ENCODE data around the gene ZNF343.

The ZNF343 gene

GRCh38 chr20:2536560-2536986 is 27.9 kb upstream of the ZNF343 start, which contains the start of gene TMC2:
TSS of gene TMC2 (plus strand) at chr20:2536573. CDS start at chr20:2536622, 49 bp downstream.
- no peak within 1 kb of the TSS for H3K4me2 ChIP-seq (ENCODE audit: low read depth, low read length, poor library complexity, severe bottlenecking)
- H3K9me3 ChIP-seq (ENCODE audit: insufficient read depth, low read depth, low read length), result no peaks in the 10 kb centered on the region
- no peaks in the 10 kb centered on the region for H3F3A ChIP-seq (ENCODE audit: low read depth)
- H3K36me3 ChIP-seq (ENCODE audit: insufficient read depth, low read length), result no peaks in the 10 kb centered on the region
- no peaks in the 10 kb centered on the region for H4K20me1 ChIP-seq (ENCODE audit: insufficient read depth, low read length, poor library complexity, severe bottlenecking)
- no peak within 1 kb of the TSS for H2AFZ ChIP-seq (ENCODE audit: low read length)
- H3K9ac ChIP-seq (ENCODE audit: low read depth, low read length, poor library complexity, severe bottlenecking), result no peak within 1 kb of the TSS
- no peaks in the 10 kb centered on the region for H3K9me2 ChIP-seq (replicated peaks; ENCODE audit: low read depth, low read length)
- TF ChIP-seq CTCF (conservative IDR thresholded peaks at IDR 0.05; ENCODE audit: low read length) (no peak), EZH2phosphoT487 (IDR thresholded peaks at IDR 0.05; ENCODE audit: borderline replicate concordance) (no peak)
- H3K79me2 ChIP-seq (ENCODE audit: insufficient read depth, low read length), result no peaks in the 10 kb centered on the region
- no peak within 1 kb of the TSS for H3K4me3 ChIP-seq (ENCODE audit: low read length, poor library complexity, severe bottlenecking)
- H3K27me3 ChIP-seq (ENCODE audit: insufficient read depth, low read length, poor library complexity, severe bottlenecking), result no peaks in the 10 kb centered on the region
- no peaks in the 10 kb centered on the region for H3K4me1 ChIP-seq (ENCODE audit: insufficient read depth, low read length, poor library complexity, severe bottlenecking)

DNA sequence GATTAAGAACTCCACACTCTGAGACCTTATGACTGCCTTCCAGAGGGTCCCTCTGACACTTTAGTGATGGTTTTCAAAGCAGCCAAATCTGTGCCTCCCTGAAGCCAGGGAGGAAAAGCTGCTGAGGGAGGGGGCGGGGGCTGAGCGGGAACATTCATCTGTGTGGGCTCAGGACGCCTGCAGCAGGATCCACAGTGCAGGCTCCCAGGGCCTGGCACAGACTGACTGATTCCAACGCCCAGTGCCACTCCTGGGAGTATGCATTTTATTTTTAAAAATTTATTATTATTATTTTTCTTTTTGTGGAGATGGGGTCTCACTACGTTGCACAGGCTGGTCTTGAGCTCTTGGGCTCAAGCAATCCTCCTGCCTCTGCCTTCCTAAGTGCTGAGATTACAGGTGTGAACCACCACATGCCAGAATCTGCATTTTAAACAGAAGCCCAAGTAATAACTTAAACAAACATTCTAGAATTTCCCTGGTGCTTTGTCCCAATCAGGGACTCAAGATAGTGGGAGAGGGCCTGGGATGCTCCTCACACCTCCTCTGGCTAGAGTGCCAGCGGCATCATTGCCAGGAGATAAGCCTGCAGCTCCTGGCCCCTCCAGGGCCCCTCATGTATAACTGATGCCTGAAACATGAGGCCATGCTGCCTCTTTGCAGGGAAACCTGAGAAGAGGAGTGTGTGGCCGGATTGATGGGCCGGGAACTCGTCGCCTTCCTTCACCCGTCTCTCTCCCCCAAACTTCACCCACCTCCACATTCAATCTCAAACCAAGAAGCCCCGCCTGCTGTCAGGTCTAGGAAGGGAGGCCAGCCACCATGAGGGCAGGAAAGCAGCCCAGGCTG is 27.2 kb upstream of the ZNF343 start:
- Histone ChIP-seq H3K9ac (ENCODE audit: low read depth, low read length, poor library complexity, severe bottlenecking) (no peak overlapping the region), H3K36me3 (ENCODE audit: insufficient read depth, low read length) (no peaks in the 10 kb centered on the region), H3K4me2 (ENCODE audit: low read depth, low read length, poor library complexity, severe bottlenecking) (no peak overlapping the region), H2AFZ (ENCODE audit: low read length) (no peak overlapping the region), H3K4me3 (ENCODE audit: low read length, poor library complexity, severe bottlenecking) (no peak overlapping the region), H3F3A (ENCODE audit: low read depth) (no peaks in the 10 kb centered on the region), H3K79me2 (ENCODE audit: insufficient read depth, low read length) (no peaks in the 10 kb centered on the region), H3K27me3 (ENCODE audit: insufficient read depth, low read length, poor library complexity, severe bottlenecking) (no peaks in the 10 kb centered on the region), H4K20me1 (ENCODE audit: insufficient read depth, low read length, poor library complexity, severe bottlenecking) (no peaks in the 10 kb centered on the region), H3K4me1 (ENCODE audit: insufficient read depth, low read length, poor library complexity, severe bottlenecking) (no peaks in the 10 kb centered on the region), H3K9me2 (replicated peaks; ENCODE audit: low read depth, low read length) (no peaks in the 10 kb centered on the region), H3K9me3 (ENCODE audit: insufficient read depth, low read depth, low read length) (no peaks in the 10 kb centered on the region)
- TF ChIP-seq EZH2phosphoT487 (IDR thresholded peaks at IDR 0.05; ENCODE audit: borderline replicate concordance) (no peak), CTCF (conservative IDR thresholded peaks at IDR 0.05; ENCODE audit: low read length) (no peak)

DNA sequence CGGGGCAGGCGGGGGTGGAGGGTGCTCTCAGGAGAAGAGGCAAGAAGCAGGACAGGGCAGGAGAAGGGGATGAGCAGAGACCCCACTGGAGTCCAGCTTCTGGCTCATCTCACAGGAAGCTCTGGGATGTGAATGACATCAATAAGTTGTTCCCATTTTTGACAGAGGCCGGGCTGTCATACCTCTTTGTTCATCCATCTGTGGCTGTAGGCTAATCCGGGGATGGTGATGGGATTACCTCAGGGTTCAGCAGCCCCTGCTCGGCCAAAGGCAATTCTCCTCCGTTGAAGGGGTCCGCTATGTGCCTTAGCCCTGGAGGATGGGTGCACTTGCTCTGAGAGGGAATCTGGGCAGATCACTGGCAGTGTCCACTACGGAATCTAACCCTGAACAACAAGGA is 24.4 kb upstream of the ZNF343 start:
- no peaks in the 10 kb centered on the region for H3K9me3 ChIP-seq (ENCODE audit: insufficient read depth, low read depth, low read length)

More for the DNA sequence above, 24.4 kb upstream of the ZNF343 start:
- H2AFZ ChIP-seq (ENCODE audit: low read length), result no peak overlapping the region
- H3K27me3 ChIP-seq (ENCODE audit: insufficient read depth, low read length, poor library complexity, severe bottlenecking), result no peaks in the 10 kb centered on the region
- no peaks in the 10 kb centered on the region for H3K4me1 ChIP-seq (ENCODE audit: insufficient read depth, low read length, poor library complexity, severe bottlenecking)
- H3K4me3 ChIP-seq (ENCODE audit: low read length, poor library complexity, severe bottlenecking), result no peak overlapping the region
- no peak overlapping the region for H3K4me2 ChIP-seq (ENCODE audit: low read depth, low read length, poor library complexity, severe bottlenecking)
- no peaks in the 10 kb centered on the region for H3K79me2 ChIP-seq (ENCODE audit: insufficient read depth, low read length)
- H4K20me1 ChIP-seq (ENCODE audit: insufficient read depth, low read length, poor library complexity, severe bottlenecking), result no peaks in the 10 kb centered on the region
- no peaks in the 10 kb centered on the region for H3K36me3 ChIP-seq (ENCODE audit: insufficient read depth, low read length)
- no peak overlapping the region for H3K9ac ChIP-seq (ENCODE audit: low read depth, low read length, poor library complexity, severe bottlenecking)
- H3F3A ChIP-seq (ENCODE audit: low read depth), result no peaks in the 10 kb centered on the region
- TF ChIP-seq CTCF (conservative IDR thresholded peaks at IDR 0.05; ENCODE audit: low read length) (no peak), EZH2phosphoT487 (IDR thresholded peaks at IDR 0.05; ENCODE audit: borderline replicate concordance) (no peak)
- no peaks in the 10 kb centered on the region for H3K9me2 ChIP-seq (replicated peaks; ENCODE audit: low read depth, low read length)
